SU-DHL-6 (cell line): ENCODE measurements around the gene IGIP.

Experiments
- EZH2phosphoT487 ChIP-seq: fragments of 200-600 bp; sonication (generic), shearing (Covaris generic); conservative IDR thresholded peaks from 2 replicates; pipeline ENCODE4 v1.6.1; 2018; ENCODE audit warnings: mild to moderate bottlenecking, antibody characterized with exemption, low read length, moderate library complexity, mixed read lengths
- TF ChIP-seq, protein P1 (sequence below): fragments of 200-600 bp; sonication (generic); IDR thresholded peaks from one replicate; pipeline ENCODE4 v1.5.1; 2017; ENCODE audit warnings: antibody characterized with exemption, mild to moderate bottlenecking, low read length, moderate library complexity; ENCODE audit not compliant: insufficient read depth, poor library complexity, severe bottlenecking

DNA sequence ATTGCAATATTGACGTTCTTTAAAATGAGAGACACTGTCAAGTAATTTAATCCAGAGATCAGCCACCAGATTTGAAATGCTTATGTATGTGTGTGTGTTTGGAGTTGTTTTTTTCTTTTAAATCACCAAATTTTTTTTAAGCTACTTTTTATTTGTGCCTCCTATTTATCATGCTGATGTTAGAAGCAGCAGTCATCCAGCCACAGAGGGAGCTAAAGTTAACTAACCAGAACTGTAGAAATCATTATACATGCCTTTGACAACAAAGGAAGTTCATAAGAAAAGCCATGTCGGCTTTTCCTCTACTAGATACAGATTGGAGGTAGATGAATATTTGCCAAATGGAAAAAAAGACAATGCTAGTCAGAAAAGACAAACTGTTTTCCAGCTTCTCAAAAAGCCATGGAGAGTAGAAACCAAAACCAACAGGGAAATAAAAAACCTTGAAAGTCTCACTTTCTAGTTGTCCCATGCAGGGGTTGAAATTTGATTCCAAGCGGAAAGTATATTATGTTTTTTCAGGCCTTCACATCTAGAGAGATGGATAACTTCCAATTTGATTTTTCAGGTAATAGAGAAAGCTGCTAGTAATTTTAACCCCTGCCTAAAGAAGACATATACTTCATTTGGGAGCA lies 7.3 kb upstream of the IGIP start:
- TF ChIP-seq, protein P1, sequence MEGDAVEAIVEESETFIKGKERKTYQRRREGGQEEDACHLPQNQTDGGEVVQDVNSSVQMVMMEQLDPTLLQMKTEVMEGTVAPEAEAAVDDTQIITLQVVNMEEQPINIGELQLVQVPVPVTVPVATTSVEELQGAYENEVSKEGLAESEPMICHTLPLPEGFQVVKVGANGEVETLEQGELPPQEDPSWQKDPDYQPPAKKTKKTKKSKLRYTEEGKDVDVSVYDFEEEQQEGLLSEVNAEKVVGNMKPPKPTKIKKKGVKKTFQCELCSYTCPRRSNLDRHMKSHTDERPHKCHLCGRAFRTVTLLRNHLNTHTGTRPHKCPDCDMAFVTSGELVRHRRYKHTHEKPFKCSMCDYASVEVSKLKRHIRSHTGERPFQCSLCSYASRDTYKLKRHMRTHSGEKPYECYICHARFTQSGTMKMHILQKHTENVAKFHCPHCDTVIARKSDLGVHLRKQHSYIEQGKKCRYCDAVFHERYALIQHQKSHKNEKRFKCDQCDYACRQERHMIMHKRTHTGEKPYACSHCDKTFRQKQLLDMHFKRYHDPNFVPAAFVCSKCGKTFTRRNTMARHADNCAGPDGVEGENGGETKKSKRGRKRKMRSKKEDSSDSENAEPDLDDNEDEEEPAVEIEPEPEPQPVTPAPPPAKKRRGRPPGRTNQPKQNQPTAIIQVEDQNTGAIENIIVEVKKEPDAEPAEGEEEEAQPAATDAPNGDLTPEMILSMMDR = no peak
- TF ChIP-seq EZH2phosphoT487 = no peak
